Measurements from ENCODE around the gene HNRNPF. TPM values are rescaled to one million over a fixed set of nuclear protein-coding genes. Genes with fewer than 3 reads are reported as not detected.
"Not testable (repeated sequence)": the region's sequence is repeated elsewhere in the genome, so short reads cannot be mapped to it uniquely, and the experiment has no call there.

Gene HNRNPF
- total RNA-seq, 2 experiments from 2014 or later, result 442 to 445 TPM

DNA sequence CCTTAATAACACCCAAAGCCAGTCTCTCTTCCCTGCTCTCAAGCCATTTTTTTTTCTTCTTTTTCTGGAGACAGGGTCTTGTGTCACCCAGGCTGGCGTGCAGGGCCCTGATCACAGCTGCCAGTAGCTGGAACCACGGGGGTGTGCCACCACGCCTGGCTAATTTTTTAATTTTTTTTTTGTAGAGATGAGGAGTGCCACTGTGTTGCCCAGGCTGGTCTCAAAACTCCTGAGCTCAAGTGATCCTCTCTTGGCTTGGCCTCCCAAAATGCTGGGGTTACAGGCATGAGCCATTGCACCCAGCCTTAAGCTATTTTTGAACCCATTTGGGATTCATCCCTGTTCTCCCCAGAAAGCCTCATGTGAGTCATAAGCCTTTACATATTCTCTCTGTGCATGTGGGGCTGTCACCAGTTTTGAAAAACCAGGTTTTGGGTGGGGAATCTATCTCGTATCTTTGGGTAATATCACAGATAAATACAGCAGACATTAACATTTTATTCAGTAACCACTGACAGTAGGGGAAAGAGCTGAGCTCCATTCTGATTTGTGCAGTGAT is 43.4 kb upstream of the HNRNPF start:
- no peak for DNase-seq
- no peaks in the 10 kb centered on the region for H3K27me3 Mint-ChIP-seq
- H3K9me3 Mint-ChIP-seq, result peaks cover 3% of the 10 kb centered on the region
- ChIA-PET POLR2A (interaction anchor here (0.6 to 1.8 kb wide), 7 partner anchors 9 to 90 kb away, joined by 3 to 10 read pairs (median 3); partner anchors contain the start of gene ZNF487), CTCF (interaction anchor here (0.8 to 1.3 kb wide), 3 partner anchors 10 to 56 kb away, joined by 3 read pairs; no protein-coding TSS in a partner anchor)
- H3K36me3 Mint-ChIP-seq (ENCODE audit: low read depth), result peaks cover 13% of the 10 kb centered on the region
- peak overlapping the region; percentile 94 for H3K27ac Mint-ChIP-seq
- peak overlapping the region; percentile 39 for H3K4me3 Mint-ChIP-seq
- H3K4me1 Mint-ChIP-seq (ENCODE audit: low read depth), result peaks cover 42% of the 10 kb centered on the region
- intact Hi-C loops (cut with micrococcal nuclease), result no loop called here
- no peak for TF ChIP-seq CTCF (IDR thresholded peaks at IDR 0.05)
- no peak for ATAC-seq

DNA sequence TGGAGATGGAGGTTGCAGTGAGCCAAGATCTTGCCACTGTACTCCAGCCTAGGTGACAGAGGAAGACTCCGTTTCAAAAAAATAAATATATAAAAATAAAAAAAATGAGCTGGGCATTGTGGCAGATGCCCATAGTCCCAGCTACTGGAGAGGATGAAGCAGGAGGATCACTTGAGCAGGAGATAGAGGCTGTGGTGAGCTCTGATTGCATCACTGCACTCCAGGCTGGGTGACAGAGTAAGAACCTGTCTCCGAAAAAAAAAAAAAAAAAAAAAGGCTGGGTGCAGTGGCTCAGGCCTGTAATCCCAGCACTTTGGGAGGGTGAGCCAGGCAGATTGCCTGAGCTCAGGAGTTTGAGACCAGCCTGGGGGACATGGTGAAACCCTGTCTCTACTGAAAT is 39.8 kb upstream of the HNRNPF start:
- Mint-ChIP-seq H3K9me3 (peaks cover 4% of the 10 kb centered on the region), H3K4me3 (no peak overlapping the region), H3K27ac (no peak overlapping the region), H3K27me3 (no peaks in the 10 kb centered on the region), H3K4me1 (ENCODE audit: low read depth) (peaks cover 22% of the 10 kb centered on the region), H3K36me3 (ENCODE audit: low read depth) (peaks cover 14% of the 10 kb centered on the region)
- no peak for DNase-seq
- TF ChIP-seq CTCF (IDR thresholded peaks at IDR 0.05), result no peak
- ChIA-PET CTCF (interaction anchor here (1.1 kb wide), 1 partner anchor 12 kb away, joined by 3 read pairs; no protein-coding TSS in a partner anchor), POLR2A (interaction anchor here (0.6 to 1.6 kb wide), 6 partner anchors 8 to 557 kb away, joined by 3 to 7 read pairs (median 4); no protein-coding TSS in a partner anchor)
- ATAC-seq, result no peak
- intact Hi-C loops (cut with micrococcal nuclease), result no loop called here

DNA sequence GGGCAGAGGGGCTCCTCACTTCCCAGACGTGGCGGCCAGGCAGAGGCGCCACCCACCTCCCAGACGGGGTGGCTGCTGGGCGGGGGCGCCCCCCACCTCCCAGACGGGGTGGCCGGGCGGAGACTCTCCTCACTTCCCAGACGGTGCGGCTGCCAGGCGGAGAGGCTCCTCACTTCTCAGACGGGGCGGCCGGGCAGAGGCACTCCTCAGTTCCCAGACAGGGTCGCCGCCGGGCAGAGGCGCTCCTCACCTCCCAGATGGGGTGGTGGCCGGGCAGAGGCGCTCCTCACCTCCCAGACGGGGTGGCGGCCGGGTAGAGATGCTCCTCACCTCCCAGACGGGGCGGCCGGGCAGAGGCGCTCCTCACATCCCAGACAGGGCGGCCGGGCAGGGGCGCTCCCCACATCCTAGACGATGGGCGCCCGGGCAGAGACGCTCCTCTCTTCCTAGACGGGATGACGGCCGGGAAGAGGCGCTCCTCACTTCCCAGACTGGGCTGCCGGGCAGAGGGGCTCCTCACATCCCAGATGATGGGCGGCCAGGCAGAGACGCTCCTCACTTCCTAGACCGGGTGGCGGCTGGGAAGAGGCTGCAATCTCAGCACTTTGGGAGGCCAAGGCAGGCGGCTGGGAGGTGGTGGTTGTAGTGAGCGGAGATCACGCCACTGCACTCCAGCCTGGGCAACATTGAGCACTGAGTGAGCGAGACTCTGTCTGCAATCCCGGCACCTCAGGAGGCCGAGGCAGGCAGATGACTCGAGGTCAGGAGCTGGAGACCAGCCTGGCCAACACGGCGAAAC is 37.4 kb upstream of the HNRNPF start:
- POLR2A ChIA-PET, result interaction anchor here (0.6 kb wide), 1 partner anchor 8 kb away, joined by 4 read pairs; no protein-coding TSS in a partner anchor
- H3K4me3 Mint-ChIP-seq; H3K27me3 Mint-ChIP-seq; H3K4me1 Mint-ChIP-seq (ENCODE audit: low read depth); H3K27ac Mint-ChIP-seq; ATAC-seq; CTCF ChIA-PET; intact Hi-C loops (cut with micrococcal nuclease); H3K9me3 Mint-ChIP-seq: not testable (repeated sequence)
- H3K36me3 Mint-ChIP-seq (ENCODE audit: low read depth), result peaks cover 12% of the 10 kb centered on the region
- DNase-seq, result peak; percentile 30

DNA sequence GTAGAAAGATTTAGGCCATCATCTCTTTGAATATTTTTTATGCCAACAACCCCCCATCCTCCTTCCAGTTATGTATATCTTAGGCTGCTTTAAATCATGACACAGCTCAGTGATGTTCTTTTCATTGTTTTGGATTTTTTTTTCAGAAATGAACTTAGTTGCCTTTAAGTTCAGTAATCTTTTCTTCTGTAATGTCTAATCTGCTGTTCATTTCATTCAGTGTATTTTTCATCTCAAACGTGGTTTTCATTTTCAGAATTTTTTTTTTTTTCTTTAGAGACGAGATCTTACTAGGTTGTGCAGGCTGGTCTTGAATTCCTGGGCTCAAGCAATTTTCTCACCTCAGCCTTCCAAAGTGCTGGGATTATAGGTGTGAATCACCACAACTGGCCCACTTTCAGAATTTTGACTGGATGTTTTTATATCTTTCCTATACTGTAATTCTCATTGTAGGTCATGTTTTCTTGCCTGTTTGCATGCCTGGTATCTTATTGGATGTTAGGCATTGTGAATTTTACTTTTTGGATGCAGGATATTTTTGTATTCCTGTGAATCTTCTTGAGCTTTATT is 36.0 kb upstream of the HNRNPF start:
- TF ChIP-seq CTCF (IDR thresholded peaks at IDR 0.05), result no peak
- intact Hi-C loops (cut with micrococcal nuclease), result no loop called here
- ATAC-seq, result no peak
- DNase-seq, result no peak
- H3K27ac Mint-ChIP-seq, result no peak overlapping the region
- H3K27me3 Mint-ChIP-seq, result no peaks in the 10 kb centered on the region
- no peak overlapping the region for H3K4me3 Mint-ChIP-seq
- H3K4me1 Mint-ChIP-seq (ENCODE audit: low read depth), result no peaks in the 10 kb centered on the region
- peaks cover 4% of the 10 kb centered on the region for H3K9me3 Mint-ChIP-seq
- CTCF ChIA-PET, result interaction anchor here (0.7 to 1.1 kb wide), 3 partner anchors 14 to 96 kb away, joined by 3 to 4 read pairs (median 4); no protein-coding TSS in a partner anchor
- POLR2A ChIA-PET, result no interaction called here
- peaks cover 12% of the 10 kb centered on the region for H3K36me3 Mint-ChIP-seq (ENCODE audit: low read depth)

GRCh38 chr10:43444323-43444722 is 35.3 kb upstream of the HNRNPF start:
- no peak overlapping the region for H3K27ac Mint-ChIP-seq
- H3K4me1 Mint-ChIP-seq (ENCODE audit: low read depth), result no peaks in the 10 kb centered on the region
- peaks cover 4% of the 10 kb centered on the region for H3K9me3 Mint-ChIP-seq
- ChIA-PET CTCF (interaction anchor here (0.7 to 1.1 kb wide), 3 partner anchors 14 to 96 kb away, joined by 3 to 4 read pairs (median 4); no protein-coding TSS in a partner anchor), POLR2A (no interaction called here)
- H3K36me3 Mint-ChIP-seq (ENCODE audit: low read depth), result peaks cover 12% of the 10 kb centered on the region
- ATAC-seq (no peak), DNase-seq (no peak)
- intact Hi-C loops (cut with micrococcal nuclease), result no loop called here
- no peaks in the 10 kb centered on the region for H3K27me3 Mint-ChIP-seq
- H3K4me3 Mint-ChIP-seq, result no peak overlapping the region
- TF ChIP-seq CTCF (IDR thresholded peaks at IDR 0.05), result no peak
